ENCODE results near the gene YWHAQ. TPM values are rescaled to one million over a fixed set of nuclear protein-coding genes. Genes with fewer than 3 reads are reported as not detected.
"Not testable (repeated sequence)": the region's sequence is repeated elsewhere in the genome, so short reads cannot be mapped to it uniquely, and the experiment has no call there.

Gene YWHAQ
- total RNA-seq, 1 experiment from 2014 or later: 189 TPM

- Histone ChIP-seq H3K79me2 (ENCODE audit: low read length) (peaks cover 100% of the 10 kb centered on the region), H3K9ac (ENCODE audit: low read length) (no peak overlapping the region), H3K4me1 (ENCODE audit: low read length) (no peaks in the 10 kb centered on the region), H3K27me3 (ENCODE audit: low read length) (no peaks in the 10 kb centered on the region), H3K4me3 (ENCODE audit: low read length) (no peak overlapping the region), H2AFZ (ENCODE audit: low read length) (no peak overlapping the region), H3K4me2 (ENCODE audit: low read depth, low read length, poor library complexity, severe bottlenecking) (no peak overlapping the region), H3K9me2 (replicated peaks; ENCODE audit: insufficient read depth, low read length) (no peaks in the 10 kb centered on the region), H3K27ac (ENCODE audit: low read length) (no peak overlapping the region), H4K20me1 (ENCODE audit: insufficient read depth, low read depth, low read length) (peaks cover 19% of the 10 kb centered on the region), H3K9me3 (ENCODE audit: low read length) (no peaks in the 10 kb centered on the region), H3K36me3 (ENCODE audit: insufficient read depth, low read length) (peaks cover 52% of the 10 kb centered on the region)
- no peak for DNase-seq
Measured at GRCh38 chr2:9618410-9618809, 12.4 kb downstream of the YWHAQ start.

DNA sequence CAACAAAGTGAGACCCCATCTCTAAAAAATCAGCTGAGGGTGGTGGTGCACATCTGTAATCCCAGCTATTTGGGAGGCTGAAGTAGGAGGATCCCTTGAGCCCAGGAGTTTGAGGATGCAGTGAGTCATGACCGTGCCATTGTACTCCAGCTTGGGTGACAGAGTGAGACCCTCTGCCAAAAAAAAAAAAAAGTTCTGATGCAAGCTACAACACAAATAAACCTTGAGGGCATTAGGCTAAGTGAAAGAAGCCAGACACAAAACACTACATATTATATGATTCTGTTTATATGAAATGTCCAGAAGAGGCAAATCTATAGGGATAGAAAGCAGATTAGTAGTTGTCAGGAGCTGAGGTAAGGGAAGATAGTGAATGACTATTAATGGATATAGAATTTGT lies 13.0 kb downstream of the YWHAQ start:
- Histone ChIP-seq H3K27me3 (ENCODE audit: low read length) (no peaks in the 10 kb centered on the region), H3K9me3 (ENCODE audit: low read length) (no peaks in the 10 kb centered on the region), H3K36me3 (ENCODE audit: insufficient read depth, low read length) (peaks cover 50% of the 10 kb centered on the region), H3K79me2 (ENCODE audit: low read length) (peaks cover 100% of the 10 kb centered on the region), H4K20me1 (ENCODE audit: insufficient read depth, low read depth, low read length) (peaks cover 14% of the 10 kb centered on the region), H3K9ac (ENCODE audit: low read length) (no peak overlapping the region), H3K27ac (ENCODE audit: low read length) (no peak overlapping the region), H2AFZ (ENCODE audit: low read length) (no peak overlapping the region), H3K4me3 (ENCODE audit: low read length) (no peak overlapping the region), H3K9me2 (replicated peaks; ENCODE audit: insufficient read depth, low read length) (no peaks in the 10 kb centered on the region), H3K4me1 (ENCODE audit: low read length) (no peaks in the 10 kb centered on the region), H3K4me2 (ENCODE audit: low read depth, low read length, poor library complexity, severe bottlenecking) (no peak overlapping the region)
- DNase-seq: no peak

GRCh38 chr2:9617296-9617695 lies 13.5 kb downstream of the YWHAQ start:
- Histone ChIP-seq H2AFZ (ENCODE audit: low read length) (no peak overlapping the region), H3K27ac (ENCODE audit: low read length) (no peak overlapping the region), H3K9me3 (ENCODE audit: low read length) (no peaks in the 10 kb centered on the region), H3K79me2 (ENCODE audit: low read length) (peaks cover 100% of the 10 kb centered on the region), H3K9me2 (replicated peaks; ENCODE audit: insufficient read depth, low read length) (no peaks in the 10 kb centered on the region), H3K9ac (ENCODE audit: low read length) (no peak overlapping the region), H3K4me2 (ENCODE audit: low read depth, low read length, poor library complexity, severe bottlenecking) (no peak overlapping the region), H4K20me1 (ENCODE audit: insufficient read depth, low read depth, low read length) (peaks cover 12% of the 10 kb centered on the region), H3K36me3 (ENCODE audit: insufficient read depth, low read length) (peaks cover 50% of the 10 kb centered on the region), H3K27me3 (ENCODE audit: low read length) (no peaks in the 10 kb centered on the region), H3K4me3 (ENCODE audit: low read length) (no peak overlapping the region), H3K4me1 (ENCODE audit: low read length) (no peaks in the 10 kb centered on the region)
- DNase-seq: no peak

GRCh38 chr2:9614562-9614961 lies 16.2 kb downstream of the YWHAQ start:
- Histone ChIP-seq H3K9me3 (ENCODE audit: low read length) (no peaks in the 10 kb centered on the region), H4K20me1 (ENCODE audit: insufficient read depth, low read depth, low read length) (peaks cover 10% of the 10 kb centered on the region; the same call in 1 of the 2 replicates), H3K27me3 (ENCODE audit: low read length) (no peaks in the 10 kb centered on the region), H2AFZ (ENCODE audit: low read length) (no peak overlapping the region), H3K9ac (ENCODE audit: low read length) (no peak overlapping the region), H3K79me2 (ENCODE audit: low read length) (peaks cover 100% of the 10 kb centered on the region), H3K4me1 (ENCODE audit: low read length) (peaks cover 7% of the 10 kb centered on the region), H3K27ac (ENCODE audit: low read length) (no peak overlapping the region), H3K36me3 (ENCODE audit: insufficient read depth, low read length) (peaks cover 38% of the 10 kb centered on the region; the same call in 1 of the 2 replicates), H3K9me2 (replicated peaks; ENCODE audit: insufficient read depth, low read length) (no peaks in the 10 kb centered on the region), H3K4me2 (ENCODE audit: low read depth, low read length, poor library complexity, severe bottlenecking) (no peak overlapping the region), H3K4me3 (ENCODE audit: low read length) (no peak overlapping the region)
- no peak for DNase-seq

GRCh38 chr2:9613291-9613690 lies 17.5 kb downstream of the YWHAQ start:
- H3K9me3 ChIP-seq (ENCODE audit: low read length): no peaks in the 10 kb centered on the region
- no peak overlapping the region for H3K4me3 ChIP-seq (ENCODE audit: low read length)
- peaks cover 10% of the 10 kb centered on the region; the same call in 1 of the 2 replicates for H4K20me1 ChIP-seq (ENCODE audit: insufficient read depth, low read depth, low read length)
- peaks cover 31% of the 10 kb centered on the region; the same call in 1 of the 2 replicates for H3K36me3 ChIP-seq (ENCODE audit: insufficient read depth, low read length)
- H3K27me3 ChIP-seq (ENCODE audit: low read length): no peaks in the 10 kb centered on the region
- no peak overlapping the region for H3K4me2 ChIP-seq (ENCODE audit: low read depth, low read length, poor library complexity, severe bottlenecking)
- H3K27ac ChIP-seq (ENCODE audit: low read length): no peak overlapping the region
- H3K9me2 ChIP-seq (replicated peaks; ENCODE audit: insufficient read depth, low read length): no peaks in the 10 kb centered on the region
- H2AFZ ChIP-seq (ENCODE audit: low read length): no peak overlapping the region
- H3K4me1 ChIP-seq (ENCODE audit: low read length): peaks cover 20% of the 10 kb centered on the region
- DNase-seq: no peak
- H3K79me2 ChIP-seq (ENCODE audit: low read length): peaks cover 100% of the 10 kb centered on the region
- H3K9ac ChIP-seq (ENCODE audit: low read length): no peak overlapping the region

DNA sequence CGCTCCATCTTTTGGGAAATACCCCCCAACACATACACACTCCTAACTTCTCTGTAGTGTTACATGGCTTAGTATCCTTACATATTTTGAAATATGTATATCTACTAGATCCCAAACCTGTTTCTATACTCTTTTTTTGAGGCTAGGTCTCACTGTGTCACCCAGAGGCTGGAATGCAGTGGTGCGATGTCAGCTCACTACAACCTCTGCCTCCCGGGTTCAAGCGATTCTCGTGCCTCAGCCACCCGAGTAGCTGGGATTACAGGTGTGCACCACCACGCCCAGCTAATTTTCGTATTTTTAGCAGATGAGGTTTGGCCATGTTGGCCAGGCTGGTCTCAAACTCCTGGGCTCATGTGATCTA lies 19.3 kb downstream of the YWHAQ start:
- H4K20me1 ChIP-seq (ENCODE audit: insufficient read depth, low read depth, low read length); H3K27me3 ChIP-seq (ENCODE audit: low read length); DNase-seq; H3K9me2 ChIP-seq (replicated peaks; ENCODE audit: insufficient read depth, low read length); H2AFZ ChIP-seq (ENCODE audit: low read length); H3K27ac ChIP-seq (ENCODE audit: low read length); H3K4me2 ChIP-seq (ENCODE audit: low read depth, low read length, poor library complexity, severe bottlenecking); H3K9ac ChIP-seq (ENCODE audit: low read length); H3K9me3 ChIP-seq (ENCODE audit: low read length); H3K4me3 ChIP-seq (ENCODE audit: low read length): not testable (repeated sequence)
- Histone ChIP-seq H3K36me3 (ENCODE audit: insufficient read depth, low read length) (peaks cover 28% of the 10 kb centered on the region; the same call in 1 of the 2 replicates), H3K4me1 (ENCODE audit: low read length) (peaks cover 26% of the 10 kb centered on the region), H3K79me2 (ENCODE audit: low read length) (peaks cover 100% of the 10 kb centered on the region)

- H3K9me3 ChIP-seq (ENCODE audit: low read length): no peaks in the 10 kb centered on the region
- H3K4me3 ChIP-seq (ENCODE audit: low read length): no peak overlapping the region
- no peak overlapping the region for H3K9ac ChIP-seq (ENCODE audit: low read length)
- H3K79me2 ChIP-seq (ENCODE audit: low read length): peaks cover 99% of the 10 kb centered on the region
- no peaks in the 10 kb centered on the region for H3K27me3 ChIP-seq (ENCODE audit: low read length)
- DNase-seq: no peak
- no peak overlapping the region for H2AFZ ChIP-seq (ENCODE audit: low read length)
- H4K20me1 ChIP-seq (ENCODE audit: insufficient read depth, low read depth, low read length): peaks cover 7% of the 10 kb centered on the region; the same call in 1 of the 2 replicates
- peaks cover 26% of the 10 kb centered on the region for H3K4me1 ChIP-seq (ENCODE audit: low read length)
- no peak overlapping the region for H3K4me2 ChIP-seq (ENCODE audit: low read depth, low read length, poor library complexity, severe bottlenecking)
- peaks cover 28% of the 10 kb centered on the region; the same call in 1 of the 2 replicates for H3K36me3 ChIP-seq (ENCODE audit: insufficient read depth, low read length)
- H3K27ac ChIP-seq (ENCODE audit: low read length): no peak overlapping the region
- H3K9me2 ChIP-seq (replicated peaks; ENCODE audit: insufficient read depth, low read length): no peaks in the 10 kb centered on the region
Measured at GRCh38 chr2:9610781-9611548, 19.8 kb downstream of the YWHAQ start.

DNA sequence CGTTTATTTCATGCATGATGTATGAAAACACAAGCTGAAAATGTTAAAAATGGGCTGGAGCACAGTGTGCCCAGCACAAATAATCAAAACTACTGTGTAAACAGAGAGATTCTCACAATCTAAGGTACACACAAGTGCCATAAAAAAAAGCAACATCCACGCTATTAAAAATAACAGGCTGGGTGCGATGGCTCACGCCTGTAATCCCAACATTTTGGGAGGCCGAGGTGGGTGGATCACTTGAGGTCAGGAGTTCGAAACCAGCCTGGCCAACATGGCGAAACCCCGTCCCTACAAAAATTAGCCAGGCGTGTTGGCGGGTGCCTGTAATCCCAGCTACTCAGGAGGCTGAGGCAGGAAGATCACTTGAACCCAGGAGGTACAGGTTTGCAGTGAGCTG lies 22.3 kb downstream of the YWHAQ start:
- not testable (repeated sequence) for H2AFZ ChIP-seq (ENCODE audit: low read length); H4K20me1 ChIP-seq (ENCODE audit: insufficient read depth, low read depth, low read length); DNase-seq

More for the DNA sequence above, 22.3 kb downstream of the YWHAQ start:
- H3K9me2 ChIP-seq (replicated peaks; ENCODE audit: insufficient read depth, low read length); H3K4me2 ChIP-seq (ENCODE audit: low read depth, low read length, poor library complexity, severe bottlenecking); H3K9ac ChIP-seq (ENCODE audit: low read length); H3K9me3 ChIP-seq (ENCODE audit: low read length); H3K4me3 ChIP-seq (ENCODE audit: low read length); H3K27me3 ChIP-seq (ENCODE audit: low read length): not testable (repeated sequence)
- peaks cover 26% of the 10 kb centered on the region for H3K4me1 ChIP-seq (ENCODE audit: low read length)
- H3K79me2 ChIP-seq (ENCODE audit: low read length): peaks cover 99% of the 10 kb centered on the region
- H3K36me3 ChIP-seq (ENCODE audit: insufficient read depth, low read length): peaks cover 32% of the 10 kb centered on the region
- peak overlapping the region; percentile 1; the same call in 1 of the 2 replicates for H3K27ac ChIP-seq (ENCODE audit: low read length)

Data from Karpas-422 (cell line).